ENCODE data around the gene ADGRB3.

Gene ADGRB3

DNA sequence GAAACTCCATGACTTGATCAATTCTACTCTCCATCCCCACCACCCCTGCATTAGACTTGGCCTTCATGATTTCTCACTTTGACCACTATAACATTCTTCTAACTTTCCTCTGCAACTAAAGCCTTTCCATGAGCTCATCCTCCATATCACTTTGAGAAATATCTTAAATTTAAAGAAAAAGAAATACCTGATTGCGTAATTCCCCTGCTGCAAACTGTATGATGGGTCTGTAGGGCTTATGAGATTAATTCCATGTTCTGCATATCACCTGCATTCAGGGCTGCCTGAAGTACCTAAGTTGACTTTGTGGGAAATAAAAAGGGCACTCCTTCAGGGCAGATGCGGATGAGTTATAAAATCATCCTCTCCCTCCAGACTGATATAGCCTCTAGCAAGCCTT is 611.9 kb downstream of the ADGRB3 start:
- H3K9ac ChIP-seq (ENCODE audit: low read depth, low read length, poor library complexity) = no peak overlapping the region
- H2BK12ac ChIP-seq (ENCODE audit: low read length) = no peak overlapping the region
- no peak overlapping the region for H4K91ac ChIP-seq (ENCODE audit: low read depth, low read length, poor library complexity)
- DNase-seq (ENCODE audit: low spot score) = no peak
- no peak overlapping the region for H2BK15ac ChIP-seq (ENCODE audit: low read length)
- no peak overlapping the region for H3K4me2 ChIP-seq (ENCODE audit: insufficient read depth, low read length, poor library complexity, severe bottlenecking)
- H4K8ac ChIP-seq (ENCODE audit: low read depth, low read length) = no peak overlapping the region
- H3K23ac ChIP-seq (ENCODE audit: low read depth, low read length, poor library complexity) = no peak overlapping the region
- H3K4ac ChIP-seq (ENCODE audit: low read length) = no peak overlapping the region
- no peak overlapping the region for H3K4me3 ChIP-seq (ENCODE audit: low read length in 2 of 2)
- no peak overlapping the region for H2BK5ac ChIP-seq (ENCODE audit: low read length)
- WGBS, 2 donors (ENCODE audit: extremely low coverage in 2 of 2, insufficient read length in 2 of 2, insufficient replicate concordance in 1 of 2) = no CpG with 5 or more reads among the region's 2 CpGs
- no peaks in the 10 kb centered on the region for H3K79me1 ChIP-seq (ENCODE audit: low read depth, low read length)
- H3K18ac ChIP-seq (ENCODE audit: low read length) = no peak overlapping the region
- H3K27ac ChIP-seq (replicated peaks; ENCODE audit: low read length) = no peak overlapping the region
- no peaks in the 10 kb centered on the region for H3K27me3 ChIP-seq (ENCODE audit: control insufficient read depth in 3 of 3, insufficient read depth in 3 of 3, low read depth in 1 of 3, low read length in 3 of 3)
- H2AFZ ChIP-seq (ENCODE audit: low read length) = no peak overlapping the region
- H3K36me3 ChIP-seq (replicated peaks in 1 of 2; ENCODE audit: control insufficient read depth in 2 of 2, insufficient read depth in 2 of 2, low read length in 2 of 2) = no peaks in the 10 kb centered on the region
- no peak overlapping the region for H3K14ac ChIP-seq (ENCODE audit: low read length)
- H2BK120ac ChIP-seq (ENCODE audit: low read depth, low read length) = no peak overlapping the region
- H3K9me3 ChIP-seq (replicated peaks in 1 of 2; ENCODE audit: control insufficient read depth in 2 of 2, insufficient read depth in 1 of 2, low read depth in 1 of 2, low read length in 2 of 2) = peaks cover 0 to 3% of the 10 kb centered on the region in 2 donors
- H3K4me1 ChIP-seq (ENCODE audit: control insufficient read depth in 2 of 2, insufficient read depth in 1 of 2, low read depth in 1 of 2, low read length in 2 of 2) = peaks cover 0 to 2% of the 10 kb centered on the region in 2 donors
- H2AK5ac ChIP-seq (ENCODE audit: low read depth, low read length) = no peak overlapping the region

DNA sequence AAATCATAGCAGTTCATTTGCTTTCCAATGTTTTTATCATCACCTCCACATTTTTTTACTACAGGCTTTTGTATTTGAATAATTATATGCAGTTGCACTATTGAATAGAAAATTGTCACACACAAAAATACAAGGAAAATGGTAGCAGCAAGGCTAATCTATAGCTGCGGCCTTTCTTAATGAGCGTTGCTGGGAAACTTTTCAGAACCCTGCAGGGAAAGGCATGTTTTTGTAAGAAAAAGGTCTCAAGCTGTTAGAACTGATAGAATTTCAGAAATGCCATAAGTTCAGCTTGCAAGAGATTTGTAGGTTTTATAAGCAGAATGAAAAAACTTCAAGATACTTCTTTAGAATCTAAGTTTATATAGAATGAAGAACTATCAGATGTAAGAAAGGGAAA is 625.9 kb downstream of the ADGRB3 start:
- Histone ChIP-seq H3K36me3 (replicated peaks in 1 of 2; ENCODE audit: control insufficient read depth in 2 of 2, insufficient read depth in 2 of 2, low read length in 2 of 2) (no peaks in the 10 kb centered on the region), H3K4me1 (ENCODE audit: control insufficient read depth in 2 of 2, insufficient read depth in 1 of 2, low read depth in 1 of 2, low read length in 2 of 2) (peaks cover 0 to 19% of the 10 kb centered on the region in 2 donors), H3K9ac (ENCODE audit: low read depth, low read length, poor library complexity) (no peak overlapping the region), H2BK120ac (ENCODE audit: low read depth, low read length) (no peak overlapping the region), H4K8ac (ENCODE audit: low read depth, low read length) (no peak overlapping the region), H3K18ac (ENCODE audit: low read length) (no peak overlapping the region), H2AFZ (ENCODE audit: low read length) (peak overlapping the region; percentile 30), H3K27ac (replicated peaks; ENCODE audit: low read length) (no peak overlapping the region), H3K9me3 (replicated peaks in 1 of 2; ENCODE audit: control insufficient read depth in 2 of 2, insufficient read depth in 1 of 2, low read depth in 1 of 2, low read length in 2 of 2) (no peaks in the 10 kb centered on the region), H3K4me3 (ENCODE audit: low read length in 2 of 2) (no peak overlapping the region), H3K27me3 (ENCODE audit: control insufficient read depth in 3 of 3, insufficient read depth in 3 of 3, low read depth in 1 of 3, low read length in 3 of 3) (no peaks in the 10 kb centered on the region), H2BK15ac (ENCODE audit: low read length) (no peak overlapping the region), H2BK5ac (ENCODE audit: low read length) (no peak overlapping the region), H2BK12ac (ENCODE audit: low read length) (no peak overlapping the region), H3K23ac (ENCODE audit: low read depth, low read length, poor library complexity) (no peak overlapping the region), H4K91ac (ENCODE audit: low read depth, low read length, poor library complexity) (no peak overlapping the region), H3K4me2 (ENCODE audit: insufficient read depth, low read length, poor library complexity, severe bottlenecking) (no peak overlapping the region), H3K14ac (ENCODE audit: low read length) (no peak overlapping the region), H2AK5ac (ENCODE audit: low read depth, low read length) (no peak overlapping the region), H3K4ac (ENCODE audit: low read length) (no peak overlapping the region), H3K79me1 (ENCODE audit: low read depth, low read length) (no peaks in the 10 kb centered on the region)
- no CpG with 5 or more reads among the region's 2 CpGs for WGBS, 2 donors (ENCODE audit: extremely low coverage in 2 of 2, insufficient read length in 2 of 2, insufficient replicate concordance in 1 of 2)
- DNase-seq (ENCODE audit: low spot score) = no peak

- H4K8ac ChIP-seq (ENCODE audit: low read depth, low read length) = no peak overlapping the region
- H2BK12ac ChIP-seq (ENCODE audit: low read length) = no peak overlapping the region
- H3K27ac ChIP-seq (replicated peaks; ENCODE audit: low read length) = no peak overlapping the region
- H3K4me2 ChIP-seq (ENCODE audit: insufficient read depth, low read length, poor library complexity, severe bottlenecking) = no peak overlapping the region
- H3K4ac ChIP-seq (ENCODE audit: low read length) = no peak overlapping the region
- H2BK15ac ChIP-seq (ENCODE audit: low read length) = no peak overlapping the region
- no peaks in the 10 kb centered on the region for H3K79me1 ChIP-seq (ENCODE audit: low read depth, low read length)
- no peak overlapping the region for H3K14ac ChIP-seq (ENCODE audit: low read length)
- no peaks in the 10 kb centered on the region for H3K27me3 ChIP-seq (ENCODE audit: control insufficient read depth in 3 of 3, insufficient read depth in 3 of 3, low read depth in 1 of 3, low read length in 3 of 3)
- H3K4me3 ChIP-seq (ENCODE audit: low read length in 2 of 2) = no peak overlapping the region
- no peaks in the 10 kb centered on the region for H3K36me3 ChIP-seq (replicated peaks in 1 of 2; ENCODE audit: control insufficient read depth in 2 of 2, insufficient read depth in 2 of 2, low read length in 2 of 2)
- H2AK5ac ChIP-seq (ENCODE audit: low read depth, low read length) = no peak overlapping the region
- no peak overlapping the region for H2BK120ac ChIP-seq (ENCODE audit: low read depth, low read length)
- no peaks in the 10 kb centered on the region for H3K9me3 ChIP-seq (replicated peaks in 1 of 2; ENCODE audit: control insufficient read depth in 2 of 2, insufficient read depth in 1 of 2, low read depth in 1 of 2, low read length in 2 of 2)
- no peak overlapping the region for H3K9ac ChIP-seq (ENCODE audit: low read depth, low read length, poor library complexity)
- peaks cover under 1 to 27% of the 10 kb centered on the region in 2 donors for H3K4me1 ChIP-seq (ENCODE audit: control insufficient read depth in 2 of 2, insufficient read depth in 1 of 2, low read depth in 1 of 2, low read length in 2 of 2)
- H2AFZ ChIP-seq (ENCODE audit: low read length) = no peak overlapping the region
- no peak overlapping the region for H3K18ac ChIP-seq (ENCODE audit: low read length)
- no peak overlapping the region for H4K91ac ChIP-seq (ENCODE audit: low read depth, low read length, poor library complexity)
- DNase-seq (ENCODE audit: low spot score) = no peak
- no peak overlapping the region for H3K23ac ChIP-seq (ENCODE audit: low read depth, low read length, poor library complexity)
- no peak overlapping the region for H2BK5ac ChIP-seq (ENCODE audit: low read length)
- no CpG with 5 or more reads among the region's 2 CpGs for WGBS, 2 donors (ENCODE audit: extremely low coverage in 2 of 2, insufficient read length in 2 of 2, insufficient replicate concordance in 1 of 2)
Measured at GRCh38 chr6:69263297-69263696, 628.2 kb downstream of the ADGRB3 start.

DNA sequence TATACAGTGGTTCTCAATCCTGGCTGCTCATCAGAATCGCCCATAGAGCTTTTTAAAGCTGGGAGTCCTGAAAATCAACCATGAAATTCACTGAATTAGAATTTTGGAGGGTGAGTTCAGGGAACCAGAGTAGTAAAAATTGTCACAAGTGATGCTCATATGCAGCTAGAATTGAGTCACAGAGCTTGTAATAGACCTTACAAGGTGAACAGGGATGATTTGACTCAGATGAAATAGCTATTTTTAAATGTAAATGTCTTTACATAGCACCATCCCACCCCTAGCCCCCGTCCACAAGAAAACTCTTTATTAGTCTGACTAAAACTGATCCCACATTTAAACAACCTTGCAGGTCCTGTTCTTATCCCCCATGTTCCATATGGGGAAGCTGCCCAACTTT is 630.0 kb downstream of the ADGRB3 start:
- Histone ChIP-seq H2BK15ac (ENCODE audit: low read length) (no peak overlapping the region), H3K27ac (replicated peaks; ENCODE audit: low read length) (no peak overlapping the region), H3K79me1 (ENCODE audit: low read depth, low read length) (no peaks in the 10 kb centered on the region), H4K8ac (ENCODE audit: low read depth, low read length) (no peak overlapping the region), H3K9ac (ENCODE audit: low read depth, low read length, poor library complexity) (no peak overlapping the region), H3K9me3 (replicated peaks in 1 of 2; ENCODE audit: control insufficient read depth in 2 of 2, insufficient read depth in 1 of 2, low read depth in 1 of 2, low read length in 2 of 2) (no peaks in the 10 kb centered on the region), H3K18ac (ENCODE audit: low read length) (no peak overlapping the region), H4K91ac (ENCODE audit: low read depth, low read length, poor library complexity) (no peak overlapping the region), H2BK5ac (ENCODE audit: low read length) (no peak overlapping the region), H3K4ac (ENCODE audit: low read length) (no peak overlapping the region), H3K4me2 (ENCODE audit: insufficient read depth, low read length, poor library complexity, severe bottlenecking) (no peak overlapping the region), H3K4me1 (ENCODE audit: control insufficient read depth in 2 of 2, insufficient read depth in 1 of 2, low read depth in 1 of 2, low read length in 2 of 2) (peaks cover 2 to 28% of the 10 kb centered on the region in 2 donors), H3K36me3 (replicated peaks in 1 of 2; ENCODE audit: control insufficient read depth in 2 of 2, insufficient read depth in 2 of 2, low read length in 2 of 2) (no peaks in the 10 kb centered on the region), H3K27me3 (ENCODE audit: control insufficient read depth in 3 of 3, insufficient read depth in 3 of 3, low read depth in 1 of 3, low read length in 3 of 3) (no peaks in the 10 kb centered on the region), H2AK5ac (ENCODE audit: low read depth, low read length) (no peak overlapping the region), H3K14ac (ENCODE audit: low read length) (no peak overlapping the region), H2BK12ac (ENCODE audit: low read length) (no peak overlapping the region), H3K23ac (ENCODE audit: low read depth, low read length, poor library complexity) (no peak overlapping the region), H3K4me3 (ENCODE audit: low read length in 2 of 2) (no peak overlapping the region), H2AFZ (ENCODE audit: low read length) (no peak overlapping the region), H2BK120ac (ENCODE audit: low read depth, low read length) (no peak overlapping the region)
- DNase-seq (ENCODE audit: low spot score) = no peak
- WGBS, 2 donors (ENCODE audit: extremely low coverage in 2 of 2, insufficient read length in 2 of 2, insufficient replicate concordance in 1 of 2) = no CpG with 5 or more reads among the region's 2 CpGs

Measured in neuronal stem cell (in vitro differentiated cells).